Measurements from ENCODE around the gene HOXD9.

DNA sequence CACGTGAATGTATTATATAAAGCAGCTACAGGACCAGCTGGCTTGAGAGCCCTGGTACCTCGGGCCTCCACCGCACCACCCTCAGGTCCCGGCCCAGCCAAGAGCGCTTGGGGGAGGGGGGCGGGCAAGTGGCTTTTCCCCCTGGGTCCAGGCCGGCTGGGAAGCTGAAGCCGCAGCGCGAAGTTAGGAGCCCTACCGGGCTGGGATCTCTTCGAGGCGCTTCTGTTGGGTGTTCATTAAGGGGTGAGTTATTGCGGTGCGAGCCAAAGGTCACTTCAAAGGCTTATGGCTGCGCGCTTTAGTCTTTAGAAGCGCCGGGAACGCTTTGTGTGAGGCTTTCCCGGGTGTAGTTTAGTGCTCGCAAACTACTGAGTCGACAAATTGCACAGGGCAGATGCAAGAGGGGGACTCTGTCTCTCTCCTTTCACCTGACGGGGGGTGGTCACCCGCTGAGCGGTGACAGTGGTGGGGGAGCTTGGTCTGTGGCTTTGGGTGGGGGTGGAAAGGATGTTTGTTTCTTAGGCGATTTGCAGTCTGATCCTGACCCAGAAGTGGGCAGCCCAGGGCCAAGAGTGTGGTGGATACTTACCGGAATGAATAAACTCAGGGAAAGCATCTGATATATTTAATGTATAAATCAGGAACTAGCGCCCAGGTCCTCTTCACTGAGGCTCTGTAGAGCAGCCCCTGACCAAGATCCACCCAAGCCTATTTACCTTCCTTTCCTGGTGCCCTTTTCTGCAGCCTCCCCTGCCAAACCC, 40.6 kb downstream of the HOXD9 start:
- TF ChIP-seq, protein P1, sequence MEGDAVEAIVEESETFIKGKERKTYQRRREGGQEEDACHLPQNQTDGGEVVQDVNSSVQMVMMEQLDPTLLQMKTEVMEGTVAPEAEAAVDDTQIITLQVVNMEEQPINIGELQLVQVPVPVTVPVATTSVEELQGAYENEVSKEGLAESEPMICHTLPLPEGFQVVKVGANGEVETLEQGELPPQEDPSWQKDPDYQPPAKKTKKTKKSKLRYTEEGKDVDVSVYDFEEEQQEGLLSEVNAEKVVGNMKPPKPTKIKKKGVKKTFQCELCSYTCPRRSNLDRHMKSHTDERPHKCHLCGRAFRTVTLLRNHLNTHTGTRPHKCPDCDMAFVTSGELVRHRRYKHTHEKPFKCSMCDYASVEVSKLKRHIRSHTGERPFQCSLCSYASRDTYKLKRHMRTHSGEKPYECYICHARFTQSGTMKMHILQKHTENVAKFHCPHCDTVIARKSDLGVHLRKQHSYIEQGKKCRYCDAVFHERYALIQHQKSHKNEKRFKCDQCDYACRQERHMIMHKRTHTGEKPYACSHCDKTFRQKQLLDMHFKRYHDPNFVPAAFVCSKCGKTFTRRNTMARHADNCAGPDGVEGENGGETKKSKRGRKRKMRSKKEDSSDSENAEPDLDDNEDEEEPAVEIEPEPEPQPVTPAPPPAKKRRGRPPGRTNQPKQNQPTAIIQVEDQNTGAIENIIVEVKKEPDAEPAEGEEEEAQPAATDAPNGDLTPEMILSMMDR (conservative IDR thresholded peaks at IDR 0.05), result no peak
- no peak for TF ChIP-seq EZH2 (IDR thresholded peaks at IDR 0.05; ENCODE audit: low read depth)

Measured in PC-9 (cell line).